Calu3 (cell line): ENCODE data around the gene GCN1. TPM values are rescaled to one million over a fixed set of nuclear protein-coding genes. Genes with fewer than 3 reads are reported as not detected.

Experiments used
- BruUV-seq: library from RNA; stranded (reverse); fragments of 400-500 nt; replicated peaks from 2 replicates; lab custom pipeline; 2021; lab: Mats Ljungman, UMichigan
- CTCF ChIA-PET: fragments of 300-600 bp; sonication (Branson Sonifier 250); formaldehyde crosslinking; loops from one replicate; lab custom pipeline; 2022; ENCODE audit warnings: antibody characterized with exemption; lab: Charles Lee
- DNase-seq: peaks from one replicate; pipeline ENCODE4 v3.0.0; 2022
- H3K27ac Mint-ChIP-seq: one replicate; pipeline ENCODE4 v1.8.0; 2022; ENCODE audit warnings: mixed read lengths; ENCODE audit not compliant: unreplicated experiment
- H3K27me3 Mint-ChIP-seq: one replicate; pipeline ENCODE4 v1.8.0; 2022; ENCODE audit warnings: mixed read lengths; ENCODE audit not compliant: unreplicated experiment
- H3K36me3 Mint-ChIP-seq: one replicate; pipeline ENCODE4 v1.8.0; 2022; ENCODE audit warnings: mild to moderate bottlenecking, moderate library complexity, mixed read lengths; ENCODE audit not compliant: insufficient read depth, unreplicated experiment
- H3K4me1 Mint-ChIP-seq: one replicate; pipeline ENCODE4 v1.8.0; 2022; ENCODE audit warnings: mild to moderate bottlenecking, low read depth, mixed read lengths; ENCODE audit not compliant: unreplicated experiment
- H3K4me3 Mint-ChIP-seq: one replicate; pipeline ENCODE4 v1.8.0; 2022; ENCODE audit warnings: mild to moderate bottlenecking, low read depth, moderate library complexity, mixed read lengths; ENCODE audit not compliant: unreplicated experiment
- H3K9me3 Mint-ChIP-seq: one replicate; pipeline ENCODE4 v1.8.0; 2022; ENCODE audit warnings: low read depth, mixed read lengths; ENCODE audit not compliant: unreplicated experiment
- intact Hi-C: fragments of 100-400 bp; cut with micrococcal nuclease; formaldehyde crosslinking; loops from one replicate; pipeline ENCODE4 v1.10.0; 2022; ENCODE audit not compliant: unreplicated experiment
- total RNA-seq: library from RNA; stranded (reverse); gene quantifications from 2 replicates; pipeline ENCODE4 v1.2.3, GENCODE V29; 2022
- TF ChIP-seq, protein P1 (sequence below): fragments of 200-600 bp; IDR thresholded peaks from one replicate; pipeline ENCODE4 v1.8.0; 2022; ENCODE audit warnings: antibody characterized with exemption; ENCODE audit not compliant: unreplicated experiment

Gene GCN1
- total RNA-seq, 1 experiment from 2014 or later: 168 TPM

DNA sequence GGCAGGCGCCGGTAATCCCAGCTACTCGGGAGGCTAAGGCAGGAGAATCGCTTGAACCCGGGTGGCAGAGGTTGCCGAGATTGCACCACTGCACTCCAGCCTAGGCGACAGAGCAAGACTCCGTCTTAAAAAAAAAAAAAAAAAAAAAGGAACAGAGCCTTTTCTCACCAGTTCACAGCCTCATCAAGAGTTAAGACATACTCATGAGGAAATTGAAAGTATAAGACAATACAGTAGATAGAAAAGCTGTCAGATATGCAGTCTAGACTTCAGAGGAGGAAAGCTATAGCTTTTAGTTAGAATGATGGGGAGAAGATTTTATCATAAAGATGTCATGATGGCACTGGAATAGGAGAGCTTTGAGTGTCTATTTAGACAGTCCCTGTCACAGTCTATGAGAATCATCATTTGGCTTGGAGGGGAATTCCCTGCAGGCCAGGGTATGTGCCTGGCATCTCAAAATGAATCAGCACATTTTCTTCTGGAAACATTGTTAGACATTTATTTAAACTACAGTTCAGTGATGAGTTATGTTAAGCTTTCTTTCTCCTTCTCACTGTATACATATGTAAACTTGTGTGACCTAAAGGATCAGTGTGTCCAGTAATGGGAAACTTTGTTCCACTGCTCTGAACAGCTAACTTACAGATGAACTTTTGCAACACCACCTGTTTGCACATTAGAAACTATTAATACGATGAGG lies 75.1 kb downstream of the GCN1 start:
- no peaks in the 10 kb centered on the region for H3K9me3 Mint-ChIP-seq
- DNase-seq: no peak
- H3K4me3 Mint-ChIP-seq: peak overlapping the region; percentile 98
- intact Hi-C loops: loop anchor here (5.0 kb wide), 1 partner anchor 173 kb away; the partner anchor contains the start of genes RNU4-1 and RNU4-2
- CTCF ChIA-PET: interaction anchor here (0.7 to 0.8 kb wide), 3 partner anchors 16 to 439 kb away, joined by 3 to 6 read pairs (median 4); no protein-coding TSS in a partner anchor
- peaks cover 50% of the 10 kb centered on the region for H3K4me1 Mint-ChIP-seq
- no TSS peak for BruUV-seq
- H3K27me3 Mint-ChIP-seq: no peaks in the 10 kb centered on the region
- H3K36me3 Mint-ChIP-seq: peaks cover 58% of the 10 kb centered on the region
- TF ChIP-seq, protein P1, sequence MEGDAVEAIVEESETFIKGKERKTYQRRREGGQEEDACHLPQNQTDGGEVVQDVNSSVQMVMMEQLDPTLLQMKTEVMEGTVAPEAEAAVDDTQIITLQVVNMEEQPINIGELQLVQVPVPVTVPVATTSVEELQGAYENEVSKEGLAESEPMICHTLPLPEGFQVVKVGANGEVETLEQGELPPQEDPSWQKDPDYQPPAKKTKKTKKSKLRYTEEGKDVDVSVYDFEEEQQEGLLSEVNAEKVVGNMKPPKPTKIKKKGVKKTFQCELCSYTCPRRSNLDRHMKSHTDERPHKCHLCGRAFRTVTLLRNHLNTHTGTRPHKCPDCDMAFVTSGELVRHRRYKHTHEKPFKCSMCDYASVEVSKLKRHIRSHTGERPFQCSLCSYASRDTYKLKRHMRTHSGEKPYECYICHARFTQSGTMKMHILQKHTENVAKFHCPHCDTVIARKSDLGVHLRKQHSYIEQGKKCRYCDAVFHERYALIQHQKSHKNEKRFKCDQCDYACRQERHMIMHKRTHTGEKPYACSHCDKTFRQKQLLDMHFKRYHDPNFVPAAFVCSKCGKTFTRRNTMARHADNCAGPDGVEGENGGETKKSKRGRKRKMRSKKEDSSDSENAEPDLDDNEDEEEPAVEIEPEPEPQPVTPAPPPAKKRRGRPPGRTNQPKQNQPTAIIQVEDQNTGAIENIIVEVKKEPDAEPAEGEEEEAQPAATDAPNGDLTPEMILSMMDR: no peak
- H3K27ac Mint-ChIP-seq: peak overlapping the region; percentile 95

DNA sequence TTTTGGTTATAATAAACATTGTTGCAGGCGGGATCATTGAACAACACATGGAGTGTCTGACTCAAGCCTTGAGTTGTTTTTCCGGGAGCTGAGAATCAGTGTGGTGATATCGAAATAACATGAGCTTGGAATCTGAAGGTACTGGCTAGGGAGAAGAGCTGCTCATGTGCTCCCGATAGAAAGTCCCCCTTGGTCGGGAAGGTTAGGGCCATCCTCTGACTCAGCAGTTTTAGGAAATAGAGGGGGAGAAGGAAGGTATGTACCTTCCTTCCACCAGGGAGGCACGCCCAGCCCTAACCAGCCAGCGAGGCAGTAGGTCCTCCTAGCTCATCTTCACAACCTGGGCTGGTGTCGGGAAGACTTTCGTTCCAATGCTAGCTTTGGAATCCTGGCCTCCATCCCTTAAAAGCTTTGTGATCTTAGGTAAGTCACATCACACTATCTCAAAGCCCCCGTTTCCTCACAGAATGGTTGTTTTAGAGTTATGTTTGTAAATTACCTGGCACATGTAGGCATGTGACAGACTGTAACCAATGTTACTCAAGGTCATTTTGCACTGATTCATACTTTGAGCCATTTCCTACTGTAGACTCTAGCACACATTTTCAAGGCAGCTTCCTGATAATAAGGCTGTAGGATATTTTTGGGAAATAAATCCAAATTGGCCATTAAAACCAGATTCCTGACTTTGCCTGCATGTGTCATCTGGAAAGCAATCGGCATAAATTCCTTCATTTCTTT lies 76.0 kb downstream of the GCN1 start:
- H3K4me1 Mint-ChIP-seq: peaks cover 51% of the 10 kb centered on the region
- CTCF ChIA-PET: interaction anchor here (0.6 to 1.7 kb wide), 5 partner anchors 10 to 54 kb away, joined by 3 to 6 read pairs (median 4); no protein-coding TSS in a partner anchor
- intact Hi-C loops: loop anchor here (5.0 kb wide), 1 partner anchor 174 kb away; the partner anchor contains the start of genes RNU4-1 and RNU4-2
- H3K9me3 Mint-ChIP-seq: no peaks in the 10 kb centered on the region
- H3K27ac Mint-ChIP-seq: peak overlapping the region; percentile 95
- H3K27me3 Mint-ChIP-seq: no peaks in the 10 kb centered on the region
- peak overlapping the region; percentile 98 for H3K4me3 Mint-ChIP-seq
- BruUV-seq: no TSS peak
- peaks cover 59% of the 10 kb centered on the region for H3K36me3 Mint-ChIP-seq
- TF ChIP-seq, protein P1: no peak
- peak; percentile 38 for DNase-seq

DNA sequence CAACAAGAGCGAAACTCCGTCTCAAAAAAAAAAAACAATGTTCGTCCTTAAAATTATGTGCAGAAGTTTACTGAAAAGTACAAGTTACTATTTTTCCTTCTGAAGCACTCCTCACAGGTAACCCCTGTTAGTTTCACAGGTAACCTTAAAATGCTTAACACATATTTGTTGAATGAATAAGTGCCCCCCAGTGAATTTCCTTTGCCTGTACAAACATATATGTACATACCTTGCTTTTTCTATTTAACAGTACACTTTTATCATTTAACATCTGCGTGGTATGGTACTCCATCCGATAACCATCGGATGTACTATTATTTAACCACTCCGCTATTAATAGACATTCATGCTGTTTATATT lies 76.6 kb downstream of the GCN1 start:
- intact Hi-C loops: loop anchor here (5.0 kb wide), 1 partner anchor 174 kb away; the partner anchor contains the start of genes RNU4-1 and RNU4-2

More for the DNA sequence above, 76.6 kb downstream of the GCN1 start:
- Mint-ChIP-seq H3K4me3 (peak overlapping the region; percentile 98), H3K36me3 (peaks cover 64% of the 10 kb centered on the region), H3K27me3 (no peaks in the 10 kb centered on the region), H3K27ac (peak overlapping the region; percentile 95), H3K9me3 (no peaks in the 10 kb centered on the region), H3K4me1 (peaks cover 51% of the 10 kb centered on the region)
- TF ChIP-seq, protein P1: no peak
- CTCF ChIA-PET: interaction anchor here (0.6 to 1.8 kb wide), 7 partner anchors 9 to 147 kb away, joined by 3 to 6 read pairs (median 3); partner anchors contain the start of genes PXN and RPLP0
- no peak for DNase-seq
- TSS peak; percentile 79 for BruUV-seq
